Measurements from ENCODE around the gene NPIPB4. TPM values are rescaled to one million over a fixed set of nuclear protein-coding genes. Genes with fewer than 3 reads are reported as not detected.
"Not testable (repeated sequence)": the region's sequence is repeated elsewhere in the genome, so short reads cannot be mapped to it uniquely, and the experiment has no call there.

NPIPB4 gene
- total RNA-seq, 1 experiment from 2014 or later, result 224 TPM

- H3K36me3 Mint-ChIP-seq (ENCODE audit: insufficient read depth, unreplicated experiment); H3K27ac Mint-ChIP-seq (ENCODE audit: low read depth, unreplicated experiment); intact Hi-C loops (cut with micrococcal nuclease); H3K9me3 Mint-ChIP-seq (ENCODE audit: unreplicated experiment); H3K4me3 Mint-ChIP-seq (ENCODE audit: unreplicated experiment); BruUV-seq (replicated peaks); DNase-seq (ENCODE audit: unreplicated experiment); H3K27me3 Mint-ChIP-seq (ENCODE audit: insufficient read depth, unreplicated experiment); CTCF ChIA-PET; H3K4me1 Mint-ChIP-seq (ENCODE audit: insufficient read depth, unreplicated experiment): not testable (repeated sequence)
- POLR2A ChIA-PET, result interaction anchor here (1.1 kb wide), 1 partner anchor 127 kb away, joined by 3 read pairs; no protein-coding TSS in a partner anchor
These were observed 32.0 kb downstream of the NPIPB4 start for GRCh38 chr16:21825526-21825925.

GRCh38 chr16:21823258-21823657 lies 34.3 kb downstream of the NPIPB4 start:
- intact Hi-C loops (cut with micrococcal nuclease); DNase-seq (ENCODE audit: unreplicated experiment); H3K4me3 Mint-ChIP-seq (ENCODE audit: unreplicated experiment); H3K4me1 Mint-ChIP-seq (ENCODE audit: insufficient read depth, unreplicated experiment); H3K36me3 Mint-ChIP-seq (ENCODE audit: insufficient read depth, unreplicated experiment); H3K27ac Mint-ChIP-seq (ENCODE audit: low read depth, unreplicated experiment); H3K9me3 Mint-ChIP-seq (ENCODE audit: unreplicated experiment); BruUV-seq (replicated peaks); CTCF ChIA-PET; POLR2A ChIA-PET; H3K27me3 Mint-ChIP-seq (ENCODE audit: insufficient read depth, unreplicated experiment): not testable (repeated sequence)

GRCh38 chr16:21820908-21821465 lies 36.6 kb downstream of the NPIPB4 start:
- BruUV-seq (replicated peaks); H3K27me3 Mint-ChIP-seq (ENCODE audit: insufficient read depth, unreplicated experiment); H3K4me1 Mint-ChIP-seq (ENCODE audit: insufficient read depth, unreplicated experiment); H3K27ac Mint-ChIP-seq (ENCODE audit: low read depth, unreplicated experiment); DNase-seq (ENCODE audit: unreplicated experiment); H3K4me3 Mint-ChIP-seq (ENCODE audit: unreplicated experiment); H3K36me3 Mint-ChIP-seq (ENCODE audit: insufficient read depth, unreplicated experiment); intact Hi-C loops (cut with micrococcal nuclease); H3K9me3 Mint-ChIP-seq (ENCODE audit: unreplicated experiment); POLR2A ChIA-PET: not testable (repeated sequence)
- CTCF ChIA-PET, result interaction anchor here (1.1 kb wide), 1 partner anchor 122 kb away, joined by 3 read pairs; no protein-coding TSS in a partner anchor

- H3K4me3 Mint-ChIP-seq (ENCODE audit: unreplicated experiment); H3K9me3 Mint-ChIP-seq (ENCODE audit: unreplicated experiment); CTCF ChIA-PET; H3K27me3 Mint-ChIP-seq (ENCODE audit: insufficient read depth, unreplicated experiment); DNase-seq (ENCODE audit: unreplicated experiment); POLR2A ChIA-PET; BruUV-seq (replicated peaks); intact Hi-C loops (cut with micrococcal nuclease); H3K36me3 Mint-ChIP-seq (ENCODE audit: insufficient read depth, unreplicated experiment); H3K27ac Mint-ChIP-seq (ENCODE audit: low read depth, unreplicated experiment); H3K4me1 Mint-ChIP-seq (ENCODE audit: insufficient read depth, unreplicated experiment): not testable (repeated sequence)
These were observed 37.3 kb downstream of the NPIPB4 start for GRCh38 chr16:21820028-21820907.

- CTCF ChIA-PET; BruUV-seq (replicated peaks); POLR2A ChIA-PET; H3K27ac Mint-ChIP-seq (ENCODE audit: low read depth, unreplicated experiment); H3K4me3 Mint-ChIP-seq (ENCODE audit: unreplicated experiment); H3K9me3 Mint-ChIP-seq (ENCODE audit: unreplicated experiment); H3K27me3 Mint-ChIP-seq (ENCODE audit: insufficient read depth, unreplicated experiment); DNase-seq (ENCODE audit: unreplicated experiment); intact Hi-C loops (cut with micrococcal nuclease); H3K36me3 Mint-ChIP-seq (ENCODE audit: insufficient read depth, unreplicated experiment); H3K4me1 Mint-ChIP-seq (ENCODE audit: insufficient read depth, unreplicated experiment): not testable (repeated sequence)
These were observed 37.9 kb downstream of the NPIPB4 start for GRCh38 chr16:21819617-21820016.

GRCh38 chr16:21817012-21817411 lies 40.5 kb downstream of the NPIPB4 start:
- H3K9me3 Mint-ChIP-seq (ENCODE audit: unreplicated experiment); BruUV-seq (replicated peaks); intact Hi-C loops (cut with micrococcal nuclease); H3K4me3 Mint-ChIP-seq (ENCODE audit: unreplicated experiment); DNase-seq (ENCODE audit: unreplicated experiment); POLR2A ChIA-PET; H3K27ac Mint-ChIP-seq (ENCODE audit: low read depth, unreplicated experiment); H3K4me1 Mint-ChIP-seq (ENCODE audit: insufficient read depth, unreplicated experiment); H3K36me3 Mint-ChIP-seq (ENCODE audit: insufficient read depth, unreplicated experiment); CTCF ChIA-PET; H3K27me3 Mint-ChIP-seq (ENCODE audit: insufficient read depth, unreplicated experiment): not testable (repeated sequence)

GRCh38 chr16:21815694-21816093 lies 41.9 kb downstream of the NPIPB4 start:
- CTCF ChIA-PET; BruUV-seq (replicated peaks); H3K4me1 Mint-ChIP-seq (ENCODE audit: insufficient read depth, unreplicated experiment): not testable (repeated sequence)

GRCh38 chr16:21802375-21802663 lies 55.2 kb downstream of the NPIPB4 start:
- H3K4me3 Mint-ChIP-seq (ENCODE audit: unreplicated experiment); H3K27me3 Mint-ChIP-seq (ENCODE audit: insufficient read depth, unreplicated experiment); DNase-seq (ENCODE audit: unreplicated experiment); POLR2A ChIA-PET; H3K9me3 Mint-ChIP-seq (ENCODE audit: unreplicated experiment); H3K36me3 Mint-ChIP-seq (ENCODE audit: insufficient read depth, unreplicated experiment); H3K27ac Mint-ChIP-seq (ENCODE audit: low read depth, unreplicated experiment); BruUV-seq (replicated peaks); H3K4me1 Mint-ChIP-seq (ENCODE audit: insufficient read depth, unreplicated experiment): not testable (repeated sequence)
- intact Hi-C loops (cut with micrococcal nuclease), result loop anchor here (5.0 kb wide), 1 partner anchor 145 kb away; no protein-coding TSS in a partner anchor
- CTCF ChIA-PET, result interaction anchor here (0.6 to 2.8 kb wide), 6 partner anchors 145 to 387 kb away, joined by 3 to 12 read pairs (median 3); no protein-coding TSS in a partner anchor

More at GRCh38 chr16:21815694-21816093, 41.9 kb downstream of the NPIPB4 start:
- H3K9me3 Mint-ChIP-seq (ENCODE audit: unreplicated experiment); intact Hi-C loops (cut with micrococcal nuclease); H3K27ac Mint-ChIP-seq (ENCODE audit: low read depth, unreplicated experiment); H3K36me3 Mint-ChIP-seq (ENCODE audit: insufficient read depth, unreplicated experiment); H3K27me3 Mint-ChIP-seq (ENCODE audit: insufficient read depth, unreplicated experiment); DNase-seq (ENCODE audit: unreplicated experiment); H3K4me3 Mint-ChIP-seq (ENCODE audit: unreplicated experiment); POLR2A ChIA-PET: not testable (repeated sequence)

All from MCF 10A (cell line).